ENCODE results near the gene RXRG.

- TF ChIP-seq, protein P1, sequence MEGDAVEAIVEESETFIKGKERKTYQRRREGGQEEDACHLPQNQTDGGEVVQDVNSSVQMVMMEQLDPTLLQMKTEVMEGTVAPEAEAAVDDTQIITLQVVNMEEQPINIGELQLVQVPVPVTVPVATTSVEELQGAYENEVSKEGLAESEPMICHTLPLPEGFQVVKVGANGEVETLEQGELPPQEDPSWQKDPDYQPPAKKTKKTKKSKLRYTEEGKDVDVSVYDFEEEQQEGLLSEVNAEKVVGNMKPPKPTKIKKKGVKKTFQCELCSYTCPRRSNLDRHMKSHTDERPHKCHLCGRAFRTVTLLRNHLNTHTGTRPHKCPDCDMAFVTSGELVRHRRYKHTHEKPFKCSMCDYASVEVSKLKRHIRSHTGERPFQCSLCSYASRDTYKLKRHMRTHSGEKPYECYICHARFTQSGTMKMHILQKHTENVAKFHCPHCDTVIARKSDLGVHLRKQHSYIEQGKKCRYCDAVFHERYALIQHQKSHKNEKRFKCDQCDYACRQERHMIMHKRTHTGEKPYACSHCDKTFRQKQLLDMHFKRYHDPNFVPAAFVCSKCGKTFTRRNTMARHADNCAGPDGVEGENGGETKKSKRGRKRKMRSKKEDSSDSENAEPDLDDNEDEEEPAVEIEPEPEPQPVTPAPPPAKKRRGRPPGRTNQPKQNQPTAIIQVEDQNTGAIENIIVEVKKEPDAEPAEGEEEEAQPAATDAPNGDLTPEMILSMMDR (IDR thresholded peaks at IDR 0.05; ENCODE audit: insufficient read depth, low read depth, low read length), result no peak
- no peak for TF ChIP-seq EZH2 (IDR thresholded peaks at IDR 0.05; ENCODE audit: insufficient read depth, low read length)
Measured at GRCh38 chr1:165356876-165357275, 88.0 kb downstream of the RXRG start.
